HL-60/S4 treated with phorbol 12-myristate 13-acetate at 8.2 ng/mL for 4 days and 3 days (cell line): Measurements from ENCODE around the gene B3GAT1.

Experiments used
- in situ Hi-C: fragments of 300-500 bp; cut with MboI; formaldehyde crosslinking; loops from 2 replicates; pipeline ENCODE4 v1.15.0; 2022; ENCODE audit warnings: low sequenced_read_pairs

The B3GAT1 gene

GRCh38 chr11:134413043-134413825 is 1.2 kb upstream of the B3GAT1 start:
- in situ Hi-C loops: no loop called here

GRCh38 chr11:134410766-134411165 is 1.3 kb downstream of the B3GAT1 start:
- in situ Hi-C loops: no loop called here

GRCh38 chr11:134409552-134410429 is 2.3 kb downstream of the B3GAT1 start:
- in situ Hi-C loops: no loop called here

- in situ Hi-C loops: no loop called here
Observed at GRCh38 chr11:134407923-134408322, 4.1 kb downstream of the B3GAT1 start.

GRCh38 chr11:134407321-134407828 is 4.7 kb downstream of the B3GAT1 start:
- in situ Hi-C loops: no loop called here

- in situ Hi-C loops: no loop called here
Observed at GRCh38 chr11:134406264-134407185, 5.5 kb downstream of the B3GAT1 start.

GRCh38 chr11:134405841-134406240 is 6.2 kb downstream of the B3GAT1 start:
- in situ Hi-C loops: no loop called here

GRCh38 chr11:134405436-134405835 is 6.6 kb downstream of the B3GAT1 start:
- in situ Hi-C loops: no loop called here

- in situ Hi-C loops: no loop called here
Observed at GRCh38 chr11:134404575-134405341, 7.3 kb downstream of the B3GAT1 start.

GRCh38 chr11:134402910-134403309 is 9.1 kb downstream of the B3GAT1 start:
- in situ Hi-C loops: no loop called here

GRCh38 chr11:134401825-134402809 is 9.9 kb downstream of the B3GAT1 start:
- in situ Hi-C loops: no loop called here

- in situ Hi-C loops: no loop called here
Observed at GRCh38 chr11:134399996-134400395, 12.0 kb downstream of the B3GAT1 start.

- in situ Hi-C loops: no loop called here
Observed at GRCh38 chr11:134399293-134399654, 12.8 kb downstream of the B3GAT1 start.

- in situ Hi-C loops: no loop called here
Observed at GRCh38 chr11:134398644-134399292, 13.3 kb downstream of the B3GAT1 start.

- in situ Hi-C loops: no loop called here
Observed at GRCh38 chr11:134398079-134398444, 14.0 kb downstream of the B3GAT1 start.

- in situ Hi-C loops: no loop called here
Observed at GRCh38 chr11:134397304-134398078, 14.6 kb downstream of the B3GAT1 start.

- in situ Hi-C loops: no loop called here
Observed at GRCh38 chr11:134395002-134395401, 17.0 kb downstream of the B3GAT1 start.

GRCh38 chr11:134394311-134394710 is 17.7 kb downstream of the B3GAT1 start:
- in situ Hi-C loops: no loop called here
